Keratinocyte (primary cell): ENCODE results near the gene TAF13. TPM values are rescaled to one million over a fixed set of nuclear protein-coding genes. Genes with fewer than 3 reads are reported as not detected.

ENCODE experiments used
- DNase-seq: peaks from one replicate; pipeline ENCODE4 v3.0.0-alpha.2; 2011; ENCODE audit warnings: low read depth, missing footprints, low spot score
- FAIRE-seq: peaks from 2 replicates; lab custom pipeline; 2011; peaks lifted over from hg19 to GRCh38; lab: Jason Lieb, UNC
- H2AFZ ChIP-seq: 2 replicates; pipeline ENCODE4 v1.6.0; 2012; ENCODE audit warnings: low read length, control low read depth, inconsistent platforms; ENCODE audit not compliant: control insufficient read depth
- H3K27ac ChIP-seq: 2 replicates; pipeline ENCODE4 v1.5.1; 2011; ENCODE audit warnings: low read length; ENCODE audit not compliant: control insufficient read depth, insufficient read depth
- H3K27me3 ChIP-seq: 3 replicates; pipeline ENCODE4 v1.6.0; 2011; ENCODE audit warnings: low read length; ENCODE audit not compliant: control insufficient read depth, insufficient read depth; ENCODE audit errors: extremely low read depth
- H3K36me3 ChIP-seq, 2 experiments: 2 replicates in 1 of 2; 3 replicates in 1 of 2; pipeline ENCODE4 v1.5.1; 2011; ENCODE audit warnings: low read length in 2 of 2, mild to moderate bottlenecking in 1 of 2; ENCODE audit not compliant: control insufficient read depth in 2 of 2, insufficient read depth in 2 of 2; ENCODE audit errors: extremely low read depth in 1 of 2
- H3K4me1 ChIP-seq: 3 replicates; pipeline ENCODE4 v1.5.1; 2011; ENCODE audit warnings: low read length; ENCODE audit not compliant: control insufficient read depth, insufficient read depth; ENCODE audit errors: extremely low read depth
- H3K4me2 ChIP-seq: 3 replicates; pipeline ENCODE4 v1.6.0; 2011; ENCODE audit warnings: low read depth, low read length; ENCODE audit not compliant: control insufficient read depth, insufficient read depth; ENCODE audit errors: extremely low read depth
- H3K4me3 ChIP-seq, 3 experiments: fragments of 200-600 bp in 1 of 3; sonication (generic) in 1 of 3; 2 replicates in 2 of 3; 3 replicates in 1 of 3; pipeline ENCODE4 v1.5.1; 2011 to 2016; ENCODE audit warnings: low read length in 3 of 3, mild to moderate bottlenecking in 3 of 3, control low read depth in 2 of 3, inconsistent platforms in 1 of 3, low read depth in 1 of 3, mixed read lengths in 1 of 3, mixed run types in 1 of 3, moderate library complexity in 1 of 3; ENCODE audit not compliant: control insufficient read depth in 2 of 3, insufficient read depth in 2 of 3; ENCODE audit errors: extremely low read depth in 1 of 3
- H3K79me2 ChIP-seq: 2 replicates; pipeline ENCODE4 v1.6.0; 2012; ENCODE audit warnings: low read length; ENCODE audit not compliant: control insufficient read depth, insufficient read depth
- H3K9ac ChIP-seq: 3 replicates; pipeline ENCODE4 v1.6.0; 2011; ENCODE audit warnings: low read length; ENCODE audit not compliant: control insufficient read depth, insufficient read depth; ENCODE audit errors: extremely low read depth
- H3K9me1 ChIP-seq: 3 replicates; pipeline ENCODE4 v1.6.0; 2011; ENCODE audit warnings: low read length; ENCODE audit not compliant: control insufficient read depth, insufficient read depth; ENCODE audit errors: extremely low read depth
- H3K9me3 ChIP-seq: 2 replicates; pipeline ENCODE4 v1.5.1; 2012; ENCODE audit warnings: low read depth, low read length; ENCODE audit not compliant: control insufficient read depth
- H4K20me1 ChIP-seq: 3 replicates; pipeline ENCODE4 v1.6.0; 2011; ENCODE audit warnings: low read length; ENCODE audit not compliant: control insufficient read depth, insufficient read depth; ENCODE audit errors: extremely low read depth
- CTCF ChIP-seq, 3 experiments: IDR thresholded peaks in 1 of 3; conservative IDR thresholded peaks in 1 of 3; optimal IDR thresholded peaks in 1 of 3; 2 replicates in 2 of 3; 3 replicates in 1 of 3; pipeline versions ENCODE3 to v1.5.1; 2011; ENCODE audit warnings: low read length in 3 of 3, mild to moderate bottlenecking in 3 of 3, moderate library complexity in 2 of 3, control low read depth in 1 of 3, inconsistent platforms in 1 of 3; ENCODE audit not compliant: insufficient read depth in 2 of 3; ENCODE audit errors: extremely low read depth in 1 of 3
- EZH2 ChIP-seq: IDR thresholded peaks from one replicate; pipeline ENCODE4 v1.6.1; 2012; ENCODE audit warnings: inconsistent platforms, mild to moderate bottlenecking, low read length, moderate library complexity
- dilution Hi-C: fragments of 300-500 bp; cut with MboI; formaldehyde crosslinking; loops from one replicate; pipeline ENCODE4 v1.7.0; 2020; ENCODE audit warnings: low sequenced_read_pairs; ENCODE audit not compliant: extremely low pct_ligation_motif_present
- polyA plus RNA-seq, 5 experiments: library from polyadenylated mRNA; depleted of rRNA in 3 of 5; stranded (reverse) in 3 of 5; stranded (forward) in 1 of 5; unstranded in 1 of 5; fragments of >200 nt; gene quantifications; 1 replicate in 1 of 5; 2 replicates in 3 of 5; 3 replicates in 1 of 5; pipeline versions ENCODE4 v1.2.1 to v1.2.3, GENCODE V29; 2011 to 2012; ENCODE audit warnings: missing spikeins in 2 of 5, low read depth in 1 of 5, low replicate concordance in 1 of 5

TAF13 gene
- polyA plus RNA-seq, 1 donor (not counting 4 experiments of a cell fraction or from before 2014, with no cell fraction given), result 151 TPM

- peaks cover 9% of the 10 kb centered on the region for H3K4me1 ChIP-seq
- H3K27ac ChIP-seq, result no peak within 1 kb of the TSS
- TF ChIP-seq EZH2, result peak; percentile 41
- TF ChIP-seq CTCF (optimal IDR thresholded peaks at IDR 0.05 in 1 of 3, IDR thresholded peaks at IDR 0.05 in 1 of 3, conservative IDR thresholded peaks at IDR 0.05 in 1 of 3; ENCODE audit: extremely low read depth in 1 of 3, insufficient read depth in 2 of 3, low read length in 3 of 3), result no peak
- H3K9ac ChIP-seq, result no peak within 1 kb of the TSS
- dilution Hi-C loops, result no loop called here
- H3K9me1 ChIP-seq, result no peaks in the 10 kb centered on the region
- FAIRE-seq, result no peak
- H4K20me1 ChIP-seq, result no peaks in the 10 kb centered on the region
- H3K4me3 ChIP-seq, result peak within 1 kb of the TSS; percentile 2 to 52 (median 48)
- H3K36me3 ChIP-seq, result no peaks in the 10 kb centered on the region
- H3K4me2 ChIP-seq, result peak within 1 kb of the TSS; percentile 78
- H3K27me3 ChIP-seq, result peaks cover 25% of the 10 kb centered on the region
- H2AFZ ChIP-seq, result peak within 1 kb of the TSS; percentile 59
- H3K79me2 ChIP-seq, result no peaks in the 10 kb centered on the region
- no peaks in the 10 kb centered on the region for H3K9me3 ChIP-seq
- DNase-seq, result no peak
Observed at GRCh38 chr1:109113590-109114341, 38.0 kb upstream of the TAF13 start, which contains the start of gene ELAPOR1. Gene ELAPOR1 (plus strand): TSS chr1:109114115. CDS start chr1:109114184, 69 bp downstream.

- TF ChIP-seq EZH2 (no peak), CTCF (optimal IDR thresholded peaks at IDR 0.05 in 1 of 3, IDR thresholded peaks at IDR 0.05 in 1 of 3, conservative IDR thresholded peaks at IDR 0.05 in 1 of 3; ENCODE audit: extremely low read depth in 1 of 3, insufficient read depth in 2 of 3, low read length in 3 of 3) (peak; percentile 91 to 95 (median 93))
- H3K36me3 ChIP-seq, result no peaks in the 10 kb centered on the region
- H3K4me2 ChIP-seq, result peak overlapping the region; percentile 73
- H3K4me3 ChIP-seq, result no peak overlapping the region
- no peaks in the 10 kb centered on the region for H3K79me2 ChIP-seq
- H3K9me1 ChIP-seq, result no peaks in the 10 kb centered on the region
- no peaks in the 10 kb centered on the region for H3K9me3 ChIP-seq
- H3K27ac ChIP-seq, result no peak overlapping the region
- H3K4me1 ChIP-seq, result peaks cover 9% of the 10 kb centered on the region
- H3K9ac ChIP-seq, result no peak overlapping the region
- no peak for FAIRE-seq
- no peak for DNase-seq
- dilution Hi-C loops, result no loop called here
- peaks cover 25% of the 10 kb centered on the region for H3K27me3 ChIP-seq
- no peak overlapping the region for H2AFZ ChIP-seq
- no peaks in the 10 kb centered on the region for H4K20me1 ChIP-seq
Observed at GRCh38 chr1:109112652-109113285, 37.0 kb upstream of the TAF13 start.
